ENCODE measurements around the gene CXCL14.

CXCL14 gene

GRCh38 chr5:135570453-135570764, 8.4 kb downstream of the CXCL14 start:
- no peak overlapping the region for H3K4me3 ChIP-seq (ENCODE audit: low read depth, low read length)
- no peak for DNase-seq (ENCODE audit: low read depth)
- no peak for TF ChIP-seq CTCF (conservative IDR thresholded peaks at IDR 0.05; ENCODE audit: low read depth, low read length)

GRCh38 chr5:135569755-135570452, 8.9 kb downstream of the CXCL14 start:
- peak; percentile 67 for DNase-seq (ENCODE audit: low read depth)
- peak; percentile 79 for TF ChIP-seq CTCF (conservative IDR thresholded peaks at IDR 0.05; ENCODE audit: low read depth, low read length)
- H3K4me3 ChIP-seq (ENCODE audit: low read depth, low read length) = no peak overlapping the region

- no peak overlapping the region for H3K4me3 ChIP-seq (ENCODE audit: low read depth, low read length)
- TF ChIP-seq CTCF (conservative IDR thresholded peaks at IDR 0.05; ENCODE audit: low read depth, low read length) = no peak
- DNase-seq (ENCODE audit: low read depth) = no peak
Measured at GRCh38 chr5:135568923-135569360, 9.8 kb downstream of the CXCL14 start.

GRCh38 chr5:135568246-135568645, 10.5 kb downstream of the CXCL14 start:
- no peak for DNase-seq (ENCODE audit: low read depth)
- no peak for TF ChIP-seq CTCF (conservative IDR thresholded peaks at IDR 0.05; ENCODE audit: low read depth, low read length)
- no peak overlapping the region for H3K4me3 ChIP-seq (ENCODE audit: low read depth, low read length)

- TF ChIP-seq CTCF (conservative IDR thresholded peaks at IDR 0.05; ENCODE audit: low read depth, low read length) = no peak
- no peak overlapping the region for H3K4me3 ChIP-seq (ENCODE audit: low read depth, low read length)
- DNase-seq (ENCODE audit: low read depth) = peak; percentile 5
Measured at GRCh38 chr5:135567661-135568060, 11.1 kb downstream of the CXCL14 start.

- no peak for TF ChIP-seq CTCF (conservative IDR thresholded peaks at IDR 0.05; ENCODE audit: low read depth, low read length)
- no peak for DNase-seq (ENCODE audit: low read depth)
- no peak overlapping the region for H3K4me3 ChIP-seq (ENCODE audit: low read depth, low read length)
Measured at GRCh38 chr5:135566422-135567400, 12.1 kb downstream of the CXCL14 start.
